WTC11 (cell line): ENCODE data around the gene SPAG5. TPM values are rescaled to one million over a fixed set of nuclear protein-coding genes. Genes with fewer than 3 reads are reported as not detected.
A peak's percentile ranks its signal among the peaks of the same experiment; 100 is the strongest.

ENCODE experiments used
- ATAC-seq: fragments of 200-7000 bp; cut with Tn5 transposase; 2 replicates; pipeline ENCODE4 v1.10.0; 2021; ENCODE audit warnings: mild to moderate bottlenecking, moderate library complexity
- CTCF ChIA-PET: fragments of 300-600 bp; sonication (Branson Sonifier 250); formaldehyde crosslinking; loops from one replicate; lab custom pipeline; 2021; ENCODE audit warnings: antibody characterized with exemption; lab: Charles Lee
- POLR2A ChIA-PET: fragments of 350-600 bp; sonication (Branson Sonifier 250); formaldehyde crosslinking; loops from one replicate; lab custom pipeline; 2021; ENCODE audit warnings: antibody characterized with exemption; lab: Charles Lee
- DNase-seq: peaks from one replicate; pipeline ENCODE4 v3.0.0; 2021; ENCODE audit warnings: low spot score
- H3K27ac Mint-ChIP-seq: 2 replicates; pipeline ENCODE4 v1.8.0; 2021; ENCODE audit warnings: mixed read lengths
- H3K27me3 Mint-ChIP-seq: 2 replicates; pipeline ENCODE4 v1.8.0; 2021; ENCODE audit warnings: low read depth, mild to moderate bottlenecking, moderate library complexity, mixed read lengths
- H3K36me3 Mint-ChIP-seq: 2 replicates; pipeline ENCODE4 v1.8.0; 2021; ENCODE audit warnings: mixed read lengths
- H3K4me1 Mint-ChIP-seq: 2 replicates; pipeline ENCODE4 v1.8.0; 2022; ENCODE audit warnings: mixed read lengths
- H3K4me3 Mint-ChIP-seq: 2 replicates; pipeline ENCODE4 v1.8.0; 2021; ENCODE audit warnings: mild to moderate bottlenecking, moderate library complexity, mixed read lengths
- H3K9me3 Mint-ChIP-seq: 2 replicates; pipeline ENCODE4 v1.8.0; 2021; ENCODE audit warnings: mixed read lengths
- CREM ChIP-seq: sonication (generic); formaldehyde crosslinking; IDR thresholded peaks from 2 replicates; pipeline ENCODE4 v1.8.1; 2022; ENCODE audit warnings: mild to moderate bottlenecking, missing genetic modification reagents, moderate library complexity
- E2F1 ChIP-seq: sonication (generic); formaldehyde crosslinking; IDR thresholded peaks from 2 replicates; pipeline ENCODE4 v1.8.0; 2022; ENCODE audit warnings: mild to moderate bottlenecking, missing genetic modification reagents
- ELF4 ChIP-seq: sonication (generic); formaldehyde crosslinking; IDR thresholded peaks from 2 replicates; pipeline ENCODE4 v1.8.1; 2022; ENCODE audit warnings: low read depth, mild to moderate bottlenecking, moderate library complexity, missing genetic modification reagents
- FOXP1 ChIP-seq: sonication (generic); formaldehyde crosslinking; IDR thresholded peaks from 2 replicates; pipeline ENCODE4 v1.8.0; 2022; ENCODE audit warnings: missing genetic modification reagents, mild to moderate bottlenecking, moderate library complexity, borderline replicate concordance
- HMGA2 ChIP-seq: fragments of 250-450 bp; sonication (Bioruptor Pico); IDR thresholded peaks from 2 replicates; pipeline ENCODE4 v1.4.0; 2021; ENCODE audit warnings: mild to moderate bottlenecking, moderate library complexity
- HMGXB4 ChIP-seq: sonication (generic); formaldehyde crosslinking; IDR thresholded peaks from 2 replicates; pipeline ENCODE4 v1.8.1; 2023; ENCODE audit warnings: mild to moderate bottlenecking, moderate library complexity, missing genetic modification reagents
- MYBL2 ChIP-seq: sonication (generic); formaldehyde crosslinking; IDR thresholded peaks from 2 replicates; pipeline ENCODE4 v1.8.1; 2023; ENCODE audit warnings: mild to moderate bottlenecking, moderate library complexity, missing genetic modification reagents
- NR3C1 ChIP-seq: sonication (generic); formaldehyde crosslinking; conservative IDR thresholded peaks from 2 replicates; pipeline ENCODE4 v1.8.1; 2023; ENCODE audit warnings: low read depth, mild to moderate bottlenecking, missing genetic modification reagents
- OVOL2 ChIP-seq: fragments of 250-450 bp; sonication (Bioruptor Pico); IDR thresholded peaks from 2 replicates; pipeline ENCODE4 v1.9.0; 2021; ENCODE audit warnings: mild to moderate bottlenecking, borderline replicate concordance
- SOX15 ChIP-seq: fragments of 250-450 bp; sonication (Bioruptor Pico); IDR thresholded peaks from 2 replicates; pipeline ENCODE4 v1.9.0; 2021; ENCODE audit warnings: mild to moderate bottlenecking
- TEAD1 ChIP-seq: sonication (generic); formaldehyde crosslinking; IDR thresholded peaks from 2 replicates; pipeline ENCODE4 v1.8.0; 2022; ENCODE audit warnings: mild to moderate bottlenecking, missing genetic modification reagents
- ZNF219 ChIP-seq: sonication (generic); formaldehyde crosslinking; IDR thresholded peaks from 2 replicates; pipeline ENCODE4 v1.8.0; 2023; ENCODE audit warnings: missing genetic modification reagents, mild to moderate bottlenecking, borderline replicate concordance
- ZNF263 ChIP-seq: sonication (generic); formaldehyde crosslinking; IDR thresholded peaks from 2 replicates; pipeline ENCODE4 v1.8.1; 2022; ENCODE audit warnings: low read depth, mild to moderate bottlenecking, moderate library complexity, missing genetic modification reagents
- ZNF423 ChIP-seq: fragments of 250-450 bp; sonication (Bioruptor Pico); IDR thresholded peaks from 2 replicates; pipeline ENCODE4 v2.1.2; 2022; ENCODE audit warnings: mild to moderate bottlenecking, moderate library complexity
- total RNA-seq: library from RNA; stranded (reverse); gene quantifications from 3 replicates; pipeline ENCODE4 v1.2.3, GENCODE V29; 2021
- TF ChIP-seq, protein P1 (sequence below): fragments of 250-450 bp; sonication (Bioruptor Pico); conservative IDR thresholded peaks from 2 replicates; pipeline ENCODE4 v1.9.0; 2021; ENCODE audit warnings: mild to moderate bottlenecking
- TF ChIP-seq, protein P2 (sequence below): sonication (generic); formaldehyde crosslinking; IDR thresholded peaks from 2 replicates; pipeline ENCODE4 v1.8.0; 2022; ENCODE audit warnings: mild to moderate bottlenecking, missing genetic modification reagents
- TF ChIP-seq, protein P3 (sequence below): sonication (generic); formaldehyde crosslinking; IDR thresholded peaks from 2 replicates; pipeline ENCODE4 v1.8.0; 2023; ENCODE audit warnings: missing genetic modification reagents, mild to moderate bottlenecking, borderline replicate concordance
- TF ChIP-seq, protein P4 (sequence below): sonication (generic); formaldehyde crosslinking; IDR thresholded peaks from 2 replicates; pipeline ENCODE4 v1.8.1; 2023; ENCODE audit warnings: mild to moderate bottlenecking, missing genetic modification reagents, moderate library complexity
- TF ChIP-seq, protein P5 (sequence below): sonication (generic); formaldehyde crosslinking; IDR thresholded peaks from 2 replicates; pipeline ENCODE4 v1.8.0; 2022; ENCODE audit warnings: missing genetic modification reagents

Gene SPAG5
- total RNA-seq, 1 experiment from 2014 or later, result 146 TPM

DNA sequence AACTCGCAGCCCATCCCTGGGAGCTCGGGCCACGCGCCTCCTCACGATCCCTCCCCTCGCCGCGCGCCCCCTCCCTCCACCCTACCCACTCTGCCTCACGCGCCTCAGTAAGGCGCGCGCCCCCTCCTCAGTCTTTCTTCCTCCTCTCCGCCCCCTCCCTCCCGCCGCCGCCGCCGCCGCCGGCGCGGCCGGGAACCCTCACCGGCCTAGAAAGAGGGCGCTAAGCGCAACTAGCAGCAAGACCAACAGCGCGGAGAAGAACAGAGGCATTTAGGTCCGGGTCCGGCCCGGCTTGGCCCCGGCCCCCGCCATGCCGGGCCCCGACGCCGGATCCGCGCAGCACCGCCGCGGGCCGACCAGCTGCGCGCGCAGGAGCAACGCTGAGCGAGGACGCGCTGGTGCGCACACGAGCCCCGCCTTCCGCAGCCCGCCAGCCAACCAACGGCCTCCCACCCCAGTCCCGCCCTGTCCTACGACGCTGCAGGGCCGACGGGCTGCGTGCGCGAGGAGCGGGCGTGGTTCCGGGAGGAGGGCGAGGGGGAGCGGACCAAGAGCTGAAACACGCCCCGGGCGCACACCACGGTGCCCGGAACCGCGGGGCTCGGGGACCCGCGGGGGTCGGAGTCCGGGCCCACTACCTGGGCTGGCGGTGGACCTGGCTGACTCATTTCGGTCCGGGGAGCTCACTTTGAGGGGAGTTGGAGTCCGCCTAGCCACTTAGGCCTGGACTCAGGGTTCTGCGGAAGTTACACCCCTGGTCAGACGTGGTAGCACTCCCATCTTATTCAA is 46.2 kb upstream of the SPAG5 start, which contains the start of gene BLTP2:
TSS of gene BLTP2 (minus strand) at position 372 of the 789 bp plus-strand sequence. CDS start at position 270, 102 bp downstream.
- DNase-seq (peak; percentile 95), ATAC-seq (peak; percentile 98)
- POLR2A ChIA-PET, result interaction anchor here (0.5 to 2.4 kb wide), 10 partner anchors 14 to 105 kb away, joined by 3 to 12 read pairs (median 4); partner anchors contain the start of genes ALDOC, NEK8, PROCA1 and SDF2
- peak within 1 kb of the TSS; percentile 96 for H3K27ac Mint-ChIP-seq
- H3K27me3 Mint-ChIP-seq, result no peaks in the 10 kb centered on the region
- H3K9me3 Mint-ChIP-seq, result no peaks in the 10 kb centered on the region
- H3K4me1 Mint-ChIP-seq, result peaks cover 24% of the 10 kb centered on the region
- peaks cover 43% of the 10 kb centered on the region for H3K36me3 Mint-ChIP-seq
- H3K4me3 Mint-ChIP-seq, result peak within 1 kb of the TSS; percentile 93
- CTCF ChIA-PET, result interaction anchor here (0.7 to 3.0 kb wide), 22 partner anchors 10 to 472 kb away, joined by 3 to 38 read pairs (median 5); partner anchors contain the start of genes ALDOC, IFT20, PHF12 and PIGS
- TF ChIP-seq ZNF423 (CRISPR knock-in tag) (0 out of 2 replicates have a peak, but pooled peaks have one; percentile 7), HMGA2 (CRISPR knock-in tag) (no peak), ZNF263 (CRISPR knock-in tag) (peak; percentile 72; the same call in 1 of the 2 replicates), TEAD1 (CRISPR knock-in tag) (peak; percentile 53; the same call in 1 of the 2 replicates), NR3C1 (CRISPR knock-in tag) (no peak), SOX15 (CRISPR knock-in tag) (no peak), OVOL2 (no peak), ZNF219 (no peak), FOXP1 (CRISPR knock-in tag) (no peak; the same call in 1 of the 2 replicates), ELF4 (CRISPR knock-in tag) (no peak), MYBL2 (CRISPR knock-in tag) (peak; percentile 25; the same call in 1 of the 2 replicates), E2F1 (CRISPR knock-in tag) (peak; percentile 68; the same call in 1 of the 2 replicates), HMGXB4 (CRISPR knock-in tag) (peak; percentile 67), CREM (CRISPR knock-in tag) (peak; percentile 77; the same call in 1 of the 2 replicates)
- TF ChIP-seq, protein P1, sequence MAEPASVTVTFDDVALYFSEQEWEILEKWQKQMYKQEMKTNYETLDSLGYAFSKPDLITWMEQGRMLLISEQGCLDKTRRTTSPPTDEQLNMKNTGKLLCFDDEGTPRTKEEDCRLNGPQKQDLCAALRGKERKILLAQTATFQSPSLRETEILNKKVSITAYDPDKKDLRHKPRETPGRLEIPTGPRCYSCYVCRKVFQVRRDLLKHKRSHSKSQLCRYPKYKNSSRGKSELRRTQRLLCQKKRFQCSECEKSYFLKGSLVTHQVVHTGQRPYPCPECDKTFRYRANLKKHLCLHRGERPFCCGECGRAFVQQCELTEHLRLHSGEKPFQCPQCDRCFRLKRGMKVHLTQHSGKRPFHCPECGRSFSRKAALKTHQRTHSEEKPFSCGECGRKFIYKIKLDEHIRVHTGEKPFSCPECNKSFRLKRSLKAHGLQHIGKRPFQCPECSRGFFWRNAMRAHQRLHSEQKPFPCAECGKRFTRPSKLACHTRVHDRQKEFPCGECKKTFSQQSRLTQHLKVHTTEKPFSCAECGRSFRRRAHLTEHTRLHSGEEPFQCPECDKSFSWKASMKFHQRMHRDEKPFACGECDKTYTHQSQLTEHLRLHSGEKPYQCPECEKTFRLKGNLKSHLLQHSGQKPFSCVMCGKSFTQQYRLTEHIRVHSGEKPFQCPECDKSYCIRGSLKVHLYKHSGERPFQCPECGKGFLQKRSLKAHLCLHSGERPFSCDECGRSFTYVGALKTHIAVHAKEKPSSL (CRISPR knock-in tag), result no peak
- TF ChIP-seq, protein P2, sequence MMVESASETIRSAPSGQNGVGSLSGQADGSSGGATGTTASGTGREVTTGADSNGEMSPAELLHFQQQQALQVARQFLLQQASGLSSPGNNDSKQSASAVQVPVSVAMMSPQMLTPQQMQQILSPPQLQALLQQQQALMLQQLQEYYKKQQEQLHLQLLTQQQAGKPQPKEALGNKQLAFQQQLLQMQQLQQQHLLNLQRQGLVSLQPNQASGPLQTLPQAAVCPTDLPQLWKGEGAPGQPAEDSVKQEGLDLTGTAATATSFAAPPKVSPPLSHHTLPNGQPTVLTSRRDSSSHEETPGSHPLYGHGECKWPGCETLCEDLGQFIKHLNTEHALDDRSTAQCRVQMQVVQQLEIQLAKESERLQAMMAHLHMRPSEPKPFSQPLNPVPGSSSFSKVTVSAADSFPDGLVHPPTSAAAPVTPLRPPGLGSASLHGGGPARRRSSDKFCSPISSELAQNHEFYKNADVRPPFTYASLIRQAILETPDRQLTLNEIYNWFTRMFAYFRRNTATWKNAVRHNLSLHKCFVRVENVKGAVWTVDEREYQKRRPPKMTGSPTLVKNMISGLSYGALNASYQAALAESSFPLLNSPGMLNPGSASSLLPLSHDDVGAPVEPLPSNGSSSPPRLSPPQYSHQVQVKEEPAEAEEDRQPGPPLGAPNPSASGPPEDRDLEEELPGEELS (CRISPR knock-in tag), result 0 out of 2 replicates have a peak, but pooled peaks have one; percentile 16
- TF ChIP-seq, protein P3, sequence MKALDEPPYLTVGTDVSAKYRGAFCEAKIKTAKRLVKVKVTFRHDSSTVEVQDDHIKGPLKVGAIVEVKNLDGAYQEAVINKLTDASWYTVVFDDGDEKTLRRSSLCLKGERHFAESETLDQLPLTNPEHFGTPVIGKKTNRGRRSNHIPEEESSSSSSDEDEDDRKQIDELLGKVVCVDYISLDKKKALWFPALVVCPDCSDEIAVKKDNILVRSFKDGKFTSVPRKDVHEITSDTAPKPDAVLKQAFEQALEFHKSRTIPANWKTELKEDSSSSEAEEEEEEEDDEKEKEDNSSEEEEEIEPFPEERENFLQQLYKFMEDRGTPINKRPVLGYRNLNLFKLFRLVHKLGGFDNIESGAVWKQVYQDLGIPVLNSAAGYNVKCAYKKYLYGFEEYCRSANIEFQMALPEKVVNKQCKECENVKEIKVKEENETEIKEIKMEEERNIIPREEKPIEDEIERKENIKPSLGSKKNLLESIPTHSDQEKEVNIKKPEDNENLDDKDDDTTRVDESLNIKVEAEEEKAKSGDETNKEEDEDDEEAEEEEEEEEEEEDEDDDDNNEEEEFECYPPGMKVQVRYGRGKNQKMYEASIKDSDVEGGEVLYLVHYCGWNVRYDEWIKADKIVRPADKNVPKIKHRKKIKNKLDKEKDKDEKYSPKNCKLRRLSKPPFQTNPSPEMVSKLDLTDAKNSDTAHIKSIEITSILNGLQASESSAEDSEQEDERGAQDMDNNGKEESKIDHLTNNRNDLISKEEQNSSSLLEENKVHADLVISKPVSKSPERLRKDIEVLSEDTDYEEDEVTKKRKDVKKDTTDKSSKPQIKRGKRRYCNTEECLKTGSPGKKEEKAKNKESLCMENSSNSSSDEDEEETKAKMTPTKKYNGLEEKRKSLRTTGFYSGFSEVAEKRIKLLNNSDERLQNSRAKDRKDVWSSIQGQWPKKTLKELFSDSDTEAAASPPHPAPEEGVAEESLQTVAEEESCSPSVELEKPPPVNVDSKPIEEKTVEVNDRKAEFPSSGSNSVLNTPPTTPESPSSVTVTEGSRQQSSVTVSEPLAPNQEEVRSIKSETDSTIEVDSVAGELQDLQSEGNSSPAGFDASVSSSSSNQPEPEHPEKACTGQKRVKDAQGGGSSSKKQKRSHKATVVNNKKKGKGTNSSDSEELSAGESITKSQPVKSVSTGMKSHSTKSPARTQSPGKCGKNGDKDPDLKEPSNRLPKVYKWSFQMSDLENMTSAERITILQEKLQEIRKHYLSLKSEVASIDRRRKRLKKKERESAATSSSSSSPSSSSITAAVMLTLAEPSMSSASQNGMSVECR (CRISPR knock-in tag), result peak; percentile 63; the same call in 1 of the 2 replicates
- TF ChIP-seq, protein P4, sequence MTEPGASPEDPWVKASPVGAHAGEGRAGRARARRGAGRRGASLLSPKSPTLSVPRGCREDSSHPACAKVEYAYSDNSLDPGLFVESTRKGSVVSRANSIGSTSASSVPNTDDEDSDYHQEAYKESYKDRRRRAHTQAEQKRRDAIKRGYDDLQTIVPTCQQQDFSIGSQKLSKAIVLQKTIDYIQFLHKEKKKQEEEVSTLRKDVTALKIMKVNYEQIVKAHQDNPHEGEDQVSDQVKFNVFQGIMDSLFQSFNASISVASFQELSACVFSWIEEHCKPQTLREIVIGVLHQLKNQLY, result 0 out of 2 replicates have a peak, but pooled peaks have one; percentile 31
- TF ChIP-seq, protein P5, sequence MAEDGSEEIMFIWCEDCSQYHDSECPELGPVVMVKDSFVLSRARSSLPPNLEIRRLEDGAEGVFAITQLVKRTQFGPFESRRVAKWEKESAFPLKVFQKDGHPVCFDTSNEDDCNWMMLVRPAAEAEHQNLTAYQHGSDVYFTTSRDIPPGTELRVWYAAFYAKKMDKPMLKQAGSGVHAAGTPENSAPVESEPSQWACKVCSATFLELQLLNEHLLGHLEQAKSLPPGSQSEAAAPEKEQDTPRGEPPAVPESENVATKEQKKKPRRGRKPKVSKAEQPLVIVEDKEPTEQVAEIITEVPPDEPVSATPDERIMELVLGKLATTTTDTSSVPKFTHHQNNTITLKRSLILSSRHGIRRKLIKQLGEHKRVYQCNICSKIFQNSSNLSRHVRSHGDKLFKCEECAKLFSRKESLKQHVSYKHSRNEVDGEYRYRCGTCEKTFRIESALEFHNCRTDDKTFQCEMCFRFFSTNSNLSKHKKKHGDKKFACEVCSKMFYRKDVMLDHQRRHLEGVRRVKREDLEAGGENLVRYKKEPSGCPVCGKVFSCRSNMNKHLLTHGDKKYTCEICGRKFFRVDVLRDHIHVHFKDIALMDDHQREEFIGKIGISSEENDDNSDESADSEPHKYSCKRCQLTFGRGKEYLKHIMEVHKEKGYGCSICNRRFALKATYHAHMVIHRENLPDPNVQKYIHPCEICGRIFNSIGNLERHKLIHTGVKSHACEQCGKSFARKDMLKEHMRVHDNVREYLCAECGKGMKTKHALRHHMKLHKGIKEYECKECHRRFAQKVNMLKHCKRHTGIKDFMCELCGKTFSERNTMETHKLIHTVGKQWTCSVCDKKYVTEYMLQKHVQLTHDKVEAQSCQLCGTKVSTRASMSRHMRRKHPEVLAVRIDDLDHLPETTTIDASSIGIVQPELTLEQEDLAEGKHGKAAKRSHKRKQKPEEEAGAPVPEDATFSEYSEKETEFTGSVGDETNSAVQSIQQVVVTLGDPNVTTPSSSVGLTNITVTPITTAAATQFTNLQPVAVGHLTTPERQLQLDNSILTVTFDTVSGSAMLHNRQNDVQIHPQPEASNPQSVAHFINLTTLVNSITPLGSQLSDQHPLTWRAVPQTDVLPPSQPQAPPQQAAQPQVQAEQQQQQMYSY (CRISPR knock-in tag), result no peak
